ENCODE data around the gene FERMT3.

FERMT3 gene

DNA sequence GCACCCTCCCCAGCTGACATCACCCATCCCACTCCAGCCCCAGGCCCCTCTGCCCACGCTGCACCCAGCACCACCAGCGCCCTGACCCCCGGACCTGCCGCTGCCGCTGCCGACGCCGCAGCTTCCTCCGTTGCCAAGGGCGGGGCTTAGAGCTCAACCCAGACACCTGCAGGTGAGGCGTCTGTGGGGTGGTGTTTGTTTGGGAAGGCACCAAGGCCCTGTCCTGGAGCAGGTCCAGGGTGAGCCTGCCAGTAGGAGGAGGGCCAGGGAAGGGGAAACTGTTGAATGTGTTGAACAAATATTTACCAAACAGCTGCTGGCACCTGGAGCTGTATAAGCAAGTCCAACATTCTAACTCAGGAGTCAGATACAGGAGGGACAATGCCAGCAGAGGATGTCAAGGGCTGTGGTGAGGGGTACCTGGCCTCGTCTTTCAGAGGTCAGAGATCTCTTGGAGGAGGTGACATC lies 31.0 kb downstream of the FERMT3 start:
- TF ChIP-seq, protein P1, sequence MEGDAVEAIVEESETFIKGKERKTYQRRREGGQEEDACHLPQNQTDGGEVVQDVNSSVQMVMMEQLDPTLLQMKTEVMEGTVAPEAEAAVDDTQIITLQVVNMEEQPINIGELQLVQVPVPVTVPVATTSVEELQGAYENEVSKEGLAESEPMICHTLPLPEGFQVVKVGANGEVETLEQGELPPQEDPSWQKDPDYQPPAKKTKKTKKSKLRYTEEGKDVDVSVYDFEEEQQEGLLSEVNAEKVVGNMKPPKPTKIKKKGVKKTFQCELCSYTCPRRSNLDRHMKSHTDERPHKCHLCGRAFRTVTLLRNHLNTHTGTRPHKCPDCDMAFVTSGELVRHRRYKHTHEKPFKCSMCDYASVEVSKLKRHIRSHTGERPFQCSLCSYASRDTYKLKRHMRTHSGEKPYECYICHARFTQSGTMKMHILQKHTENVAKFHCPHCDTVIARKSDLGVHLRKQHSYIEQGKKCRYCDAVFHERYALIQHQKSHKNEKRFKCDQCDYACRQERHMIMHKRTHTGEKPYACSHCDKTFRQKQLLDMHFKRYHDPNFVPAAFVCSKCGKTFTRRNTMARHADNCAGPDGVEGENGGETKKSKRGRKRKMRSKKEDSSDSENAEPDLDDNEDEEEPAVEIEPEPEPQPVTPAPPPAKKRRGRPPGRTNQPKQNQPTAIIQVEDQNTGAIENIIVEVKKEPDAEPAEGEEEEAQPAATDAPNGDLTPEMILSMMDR (IDR thresholded peaks at IDR 0.05; ENCODE audit: control insufficient read depth, extremely low read depth, insufficient read depth) = no peak
- 0 out of 2 replicates have a peak overlapping the region, but pooled peaks have one; percentile 5 for H3K4me3 ChIP-seq (ENCODE audit: low read depth, low read length)
- peak; percentile 99 for DNase-seq (ENCODE audit: low read depth)

DNA sequence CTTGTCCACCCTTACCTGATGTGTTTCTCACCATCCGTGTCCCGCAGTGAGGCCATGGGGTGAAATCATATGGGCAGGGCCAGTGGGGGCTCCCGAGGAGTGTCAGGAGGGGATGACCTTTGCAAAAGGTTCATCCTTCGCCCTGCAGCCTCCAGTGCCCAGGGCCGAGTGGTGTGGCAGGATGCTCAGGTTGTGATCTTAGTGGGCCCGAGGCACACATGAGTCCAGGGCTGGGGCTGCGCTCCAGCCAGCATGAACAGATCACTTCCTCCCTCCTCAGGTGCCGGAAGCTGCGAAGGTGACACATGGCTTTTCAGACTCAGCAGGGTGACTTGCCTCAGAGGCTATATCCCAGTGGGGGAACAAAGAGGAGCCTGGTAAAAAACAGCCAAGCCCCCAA lies 31.6 kb downstream of the FERMT3 start:
- TF ChIP-seq, protein P1 (IDR thresholded peaks at IDR 0.05; ENCODE audit: control insufficient read depth, extremely low read depth, insufficient read depth) = no peak
- DNase-seq (ENCODE audit: low read depth) = no peak
- no peak overlapping the region for H3K4me3 ChIP-seq (ENCODE audit: low read depth, low read length)

DNA sequence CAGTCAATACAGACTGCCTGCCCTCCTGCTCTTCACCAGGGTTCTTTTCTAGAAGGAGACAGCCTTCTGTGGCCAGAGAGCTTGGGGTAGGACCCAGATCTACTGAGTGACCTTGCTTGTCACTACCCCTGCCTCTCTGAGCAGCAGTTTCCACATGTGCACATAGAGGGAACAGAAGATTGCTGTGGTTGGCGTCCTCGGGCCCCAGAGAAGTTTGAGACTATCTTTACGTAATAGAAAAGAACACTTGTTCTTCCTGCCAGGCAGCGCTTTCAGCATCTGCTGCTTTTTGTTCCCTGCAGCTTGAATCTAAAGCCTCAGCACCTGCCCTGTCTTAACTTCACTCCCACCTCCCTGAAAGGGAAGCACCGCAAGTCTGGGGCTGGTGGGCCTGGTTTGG lies 32.5 kb downstream of the FERMT3 start:
- TF ChIP-seq, protein P1 (IDR thresholded peaks at IDR 0.05; ENCODE audit: control insufficient read depth, extremely low read depth, insufficient read depth) = no peak
- no peak overlapping the region for H3K4me3 ChIP-seq (ENCODE audit: low read depth, low read length)
- DNase-seq (ENCODE audit: low read depth) = no peak

DNA sequence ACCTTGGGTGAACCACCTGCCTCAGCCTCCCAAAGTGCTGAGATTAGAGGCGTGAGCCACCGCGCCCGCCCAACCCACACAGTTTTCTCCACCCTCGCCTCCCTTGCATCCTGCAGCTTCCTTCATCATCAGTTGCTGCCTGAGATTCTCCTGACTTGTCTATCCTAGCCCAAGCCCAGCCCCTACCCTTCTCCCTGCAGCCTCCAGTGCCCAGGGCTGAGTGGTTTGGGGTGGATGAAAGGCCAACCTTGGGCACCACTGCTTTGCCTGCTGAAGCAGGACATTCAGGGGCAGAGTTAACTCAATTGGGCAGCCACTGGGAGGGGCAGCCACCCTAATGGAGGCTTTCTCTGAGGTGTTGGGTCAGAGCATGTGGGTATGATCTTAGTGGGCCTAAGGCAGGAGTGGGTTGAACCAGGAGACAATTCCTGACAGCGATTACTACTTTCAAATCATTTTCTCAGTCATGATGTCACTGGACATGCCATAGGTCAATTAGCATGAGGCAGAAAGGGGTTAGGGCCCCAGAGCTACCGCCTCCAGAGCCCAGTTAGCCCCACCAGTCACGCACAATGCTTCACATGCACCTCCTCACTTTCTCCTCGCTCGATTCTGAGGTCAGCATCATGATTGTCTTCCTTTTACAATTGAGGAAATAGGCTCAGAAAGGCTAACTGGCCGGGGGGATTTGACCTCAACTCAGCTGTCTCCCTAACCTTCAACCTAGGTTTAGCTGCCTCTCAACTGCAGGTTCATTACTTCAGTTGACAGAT lies 33.3 kb downstream of the FERMT3 start:
- TF ChIP-seq, protein P1 (IDR thresholded peaks at IDR 0.05; ENCODE audit: control insufficient read depth, extremely low read depth, insufficient read depth) = no peak
- no peak for DNase-seq (ENCODE audit: low read depth)
- peak overlapping the region; percentile 96 for H3K4me3 ChIP-seq (ENCODE audit: low read depth, low read length)

DNA sequence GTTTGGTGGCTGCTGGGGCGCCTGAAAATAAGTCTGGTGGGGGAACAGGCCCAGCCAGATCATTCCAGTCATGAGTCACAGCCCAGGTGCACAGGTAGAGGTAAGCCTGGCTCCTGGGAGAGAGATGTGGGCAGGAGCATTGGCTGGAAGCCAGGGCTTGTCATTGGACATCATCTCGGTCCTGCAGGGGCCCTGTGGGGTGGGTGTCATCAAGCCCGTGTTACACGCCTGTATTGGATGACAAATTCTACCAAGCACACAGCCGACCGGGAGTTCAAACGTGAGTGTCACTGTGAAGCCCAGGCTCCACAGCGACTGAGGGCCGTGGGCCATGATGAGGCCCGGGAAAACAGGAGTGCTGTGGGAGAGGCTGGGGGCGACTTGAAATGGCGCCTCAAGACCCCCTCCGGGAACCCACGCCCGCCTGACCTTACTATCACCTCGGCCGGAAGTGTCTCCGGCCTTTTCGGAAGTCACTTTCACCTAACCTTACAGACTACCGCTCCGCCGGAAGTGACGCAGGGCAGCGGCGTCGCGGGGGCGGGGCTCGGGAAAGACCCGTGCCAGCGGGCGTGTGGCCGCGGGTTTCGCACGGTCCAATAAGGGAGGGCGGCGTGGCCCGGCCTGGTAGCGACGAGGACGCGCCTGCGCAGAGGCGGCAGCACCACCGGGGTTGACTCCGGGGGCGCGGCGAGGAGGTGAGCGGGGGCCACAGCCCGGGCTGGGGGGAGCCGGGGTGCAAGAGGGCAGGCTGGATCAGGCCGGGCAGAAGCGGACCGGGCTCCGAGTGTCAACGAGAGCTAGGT lies 34.1 kb downstream of the FERMT3 start, which contains the start of gene FKBP2:
Gene FKBP2 (plus strand): TSS at position 661 of the 806 bp plus-strand sequence. CDS start 1,293 bp downstream, outside the sequence.
- TF ChIP-seq, protein P1 (IDR thresholded peaks at IDR 0.05; ENCODE audit: control insufficient read depth, extremely low read depth, insufficient read depth) = no peak
- peak; percentile 86 for DNase-seq (ENCODE audit: low read depth)
- peak within 1 kb of the TSS; percentile 96 for H3K4me3 ChIP-seq (ENCODE audit: low read depth, low read length)

DNA sequence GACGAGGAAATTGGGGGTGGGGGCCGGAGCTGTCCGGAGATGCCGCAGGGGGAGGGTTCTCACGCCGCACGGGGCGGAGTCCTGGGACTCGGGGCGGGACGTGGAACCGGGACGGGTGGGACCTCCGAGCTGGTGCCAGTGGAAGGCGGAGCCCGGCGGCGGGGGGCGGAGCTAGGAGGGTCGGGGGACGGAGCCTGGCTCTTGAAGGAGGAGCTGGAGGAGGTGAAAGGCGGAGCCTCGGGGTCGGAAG lies 34.6 kb downstream of the FERMT3 start:
- DNase-seq (ENCODE audit: low read depth) = peak; percentile 95
- TF ChIP-seq, protein P1 (IDR thresholded peaks at IDR 0.05; ENCODE audit: control insufficient read depth, extremely low read depth, insufficient read depth) = no peak
- H3K4me3 ChIP-seq (ENCODE audit: low read depth, low read length) = peak overlapping the region; percentile 96
